Measurements from ENCODE around the gene YWHAE.
"Not testable (repeated sequence)": the region's sequence is repeated elsewhere in the genome, so short reads cannot be mapped to it uniquely, and the experiment has no call there.

The YWHAE gene

DNA sequence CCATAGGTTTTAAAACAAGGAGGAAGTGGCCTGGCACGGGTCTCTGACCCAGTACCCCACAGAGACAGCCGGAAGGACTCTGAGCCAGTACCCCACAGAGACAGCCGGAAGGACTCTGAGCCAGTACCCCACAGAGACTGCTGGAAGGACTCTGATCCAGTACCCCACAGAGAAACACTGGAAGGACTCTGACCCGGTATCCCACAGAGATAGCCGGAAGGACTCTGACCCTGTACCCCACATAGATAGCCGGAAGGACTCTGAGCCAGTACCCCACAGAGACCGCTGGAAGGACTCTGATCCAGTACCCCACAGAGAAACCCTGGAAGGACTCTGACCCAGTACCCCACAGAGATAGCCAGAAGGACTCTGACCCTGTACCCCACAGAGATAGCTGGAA is 71.6 kb downstream of the YWHAE start:
- no peak for DNase-seq (ENCODE audit: low read depth in 3 of 3)

DNA sequence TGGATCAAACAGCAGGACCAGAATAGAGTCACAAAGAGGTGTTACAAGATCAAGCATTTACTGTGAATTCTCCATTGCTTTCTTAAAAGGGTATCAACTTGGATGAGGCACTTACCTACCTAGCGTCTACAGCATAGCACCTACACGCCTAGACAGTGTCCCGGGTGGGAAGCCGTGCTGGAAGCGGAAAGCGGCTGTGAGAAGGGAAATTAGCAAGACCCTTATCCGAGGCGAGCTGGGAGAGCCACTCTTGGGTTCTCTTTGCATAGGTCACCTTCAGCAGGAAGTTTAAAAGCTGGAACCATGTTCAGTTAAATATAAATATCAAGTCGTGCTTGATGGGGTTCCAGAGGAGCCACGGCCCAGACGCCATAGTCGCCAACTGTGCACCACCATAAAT is 74.3 kb downstream of the YWHAE start:
- DNase-seq (ENCODE audit: low read depth in 3 of 3) = no peak

DNA sequence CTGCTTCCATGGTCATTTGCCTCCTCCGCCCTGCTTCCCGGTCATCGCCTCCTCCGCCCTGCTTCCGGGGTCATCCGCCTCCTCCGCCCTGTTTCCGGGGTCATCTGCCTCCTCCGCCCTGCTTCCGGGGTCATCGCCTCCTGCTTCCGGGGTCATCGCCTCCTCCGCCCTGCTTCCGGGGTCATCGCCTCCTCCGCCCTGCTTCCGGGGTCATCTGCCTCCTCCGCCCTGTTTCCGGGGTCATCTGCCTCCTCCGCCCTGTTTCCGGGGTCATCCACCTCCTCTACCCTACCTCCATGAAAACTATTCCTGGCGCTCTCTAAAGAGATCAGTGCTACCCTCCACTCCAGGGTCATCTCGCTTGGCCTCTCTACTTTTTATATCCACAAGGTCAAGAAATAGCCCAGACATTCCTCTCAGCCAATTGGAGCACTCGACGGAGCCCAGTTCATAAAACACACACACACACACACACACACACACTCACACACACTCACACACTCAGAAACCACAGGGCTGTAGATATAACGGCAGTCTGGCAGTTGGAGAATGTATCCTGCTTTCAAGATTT is 75.7 kb downstream of the YWHAE start:
- DNase-seq (ENCODE audit: low read depth in 3 of 3) = no peak

- DNase-seq (ENCODE audit: low read depth in 3 of 3) = no peak
Observed at GRCh38 chr17:1323336-1323735, 76.7 kb downstream of the YWHAE start.

DNA sequence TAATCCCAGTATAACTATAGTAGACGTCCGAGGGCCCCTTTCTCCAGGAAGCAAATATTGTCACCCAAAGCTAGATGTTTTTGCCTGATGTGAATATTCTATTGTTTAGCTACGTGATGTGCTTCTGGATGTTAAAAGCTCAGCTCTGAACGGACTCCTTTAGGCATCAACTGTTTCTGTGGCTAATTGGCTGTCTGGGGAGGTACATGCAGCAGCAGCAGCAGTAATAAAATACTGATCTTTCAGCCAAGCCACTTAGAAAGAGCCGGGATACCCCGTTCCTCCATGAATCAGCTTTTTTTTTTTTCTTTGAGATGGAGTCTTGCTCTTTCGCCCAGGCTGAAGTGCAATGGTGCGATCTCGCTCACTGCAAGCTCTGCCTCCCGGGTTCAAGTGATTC is 77.5 kb downstream of the YWHAE start:
- no peak for DNase-seq (ENCODE audit: low read depth in 3 of 3)

DNA sequence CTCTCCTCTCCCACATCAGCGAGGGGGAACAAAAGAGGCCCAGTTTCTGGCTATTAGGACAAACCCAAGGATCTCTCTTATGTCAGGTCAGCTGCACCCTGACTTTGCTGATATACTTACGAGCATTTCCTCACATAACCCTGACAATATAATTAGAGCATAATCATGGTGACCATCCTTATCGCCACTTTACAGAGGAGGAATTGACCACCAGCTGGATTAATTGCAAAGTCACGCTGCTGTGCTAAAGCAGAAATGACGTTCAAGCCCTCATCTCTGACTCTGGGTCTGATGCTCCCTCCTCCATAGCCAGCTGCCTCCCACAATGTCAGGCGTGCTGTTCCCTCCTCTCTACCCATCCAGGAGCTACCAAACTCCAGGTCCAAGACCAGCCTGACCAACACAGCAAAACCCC is 78.0 kb downstream of the YWHAE start:
- no peak for DNase-seq (ENCODE audit: low read depth in 3 of 3)

DNA sequence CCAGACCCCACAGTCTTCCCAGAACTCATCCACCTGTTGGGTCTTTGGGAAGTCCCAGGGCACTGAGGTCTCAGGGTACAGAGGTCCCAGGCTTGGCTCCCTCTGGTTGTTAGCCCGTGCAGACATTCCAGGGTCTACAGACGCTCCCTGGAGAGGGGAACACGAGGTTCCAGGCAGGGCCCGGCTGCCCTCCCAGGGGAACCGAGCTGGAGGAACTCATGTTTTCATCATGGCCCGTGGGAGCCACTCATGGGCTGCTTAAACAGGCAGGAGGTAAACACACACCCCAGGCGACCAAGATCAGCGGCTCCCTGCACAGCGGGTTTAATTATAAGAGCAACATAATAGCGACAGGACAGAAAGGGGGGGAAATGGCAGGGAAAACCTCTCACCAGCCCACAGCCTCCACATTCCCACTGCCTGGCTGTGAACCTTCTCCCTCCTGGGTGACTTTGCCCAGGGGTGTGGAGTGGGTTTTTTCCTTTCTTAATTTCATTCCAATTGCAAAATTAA is 84.1 kb downstream of the YWHAE start:
- DNase-seq (ENCODE audit: low read depth in 3 of 3) = no peak

DNA sequence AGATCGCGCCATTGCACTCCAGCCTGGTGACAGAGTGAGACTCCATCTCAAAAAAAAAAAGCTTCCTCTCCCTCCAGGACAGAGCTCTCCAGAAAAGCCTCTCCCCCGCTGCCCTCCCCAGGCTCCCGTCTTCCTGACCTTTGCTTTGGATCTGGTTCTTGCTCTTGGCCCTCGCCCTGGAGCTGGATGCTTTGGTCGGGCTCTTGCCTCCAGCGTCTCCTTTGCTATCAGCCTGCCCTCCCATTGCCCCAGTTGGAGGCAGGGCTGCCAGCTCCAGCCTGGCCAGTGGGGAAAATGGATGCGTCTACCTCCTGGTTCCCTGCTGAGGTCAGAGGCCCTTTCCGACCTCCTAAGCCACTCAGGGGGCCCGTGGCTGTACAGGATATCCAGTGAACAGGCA is 84.6 kb downstream of the YWHAE start:
- no peak for DNase-seq (ENCODE audit: low read depth in 3 of 3)

- no peak for DNase-seq (ENCODE audit: low read depth in 3 of 3)
Observed at GRCh38 chr17:1313270-1314005, 86.6 kb downstream of the YWHAE start.

DNA sequence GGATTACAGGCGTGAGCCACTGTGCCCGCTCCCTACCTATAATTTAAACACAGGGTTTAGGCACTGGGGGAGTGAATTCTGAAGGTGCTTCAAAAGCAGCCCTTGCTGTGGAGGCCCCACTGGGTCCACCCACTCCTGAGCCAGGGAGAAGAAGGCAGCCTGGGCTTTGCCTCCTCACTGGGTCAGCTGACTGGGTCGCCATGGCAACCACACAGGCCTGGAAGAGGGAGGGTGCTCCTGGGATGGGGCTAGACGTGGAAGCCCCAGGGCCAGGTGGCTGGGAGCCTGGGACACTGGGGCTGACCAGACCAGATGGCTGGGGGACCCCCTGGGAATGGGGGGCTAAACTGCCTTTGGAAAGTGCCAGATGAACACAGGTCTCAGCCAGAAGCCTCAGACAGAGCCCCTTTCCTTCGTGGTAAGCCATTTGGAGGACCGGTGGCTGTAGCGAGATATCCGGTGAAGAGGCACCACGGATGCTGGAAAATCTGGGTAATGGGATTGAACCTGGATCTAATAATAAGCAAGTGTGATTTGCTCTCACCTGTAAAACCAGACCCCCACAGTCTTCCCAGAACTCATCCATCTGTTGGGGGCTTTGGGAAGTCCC is 87.7 kb downstream of the YWHAE start:
- DNase-seq (ENCODE audit: low read depth in 3 of 3) = no peak

- DNase-seq (ENCODE audit: low read depth in 3 of 3) = not testable (repeated sequence)
Observed at GRCh38 chr17:1307829-1308228, 92.2 kb downstream of the YWHAE start.

- DNase-seq (ENCODE audit: low read depth in 3 of 3) = no peak
Observed at GRCh38 chr17:1304962-1305563, 95.0 kb downstream of the YWHAE start.

- no peak for DNase-seq (ENCODE audit: low read depth in 3 of 3)
Observed at GRCh38 chr17:1304522-1304921, 95.5 kb downstream of the YWHAE start.

GRCh38 chr17:1302761-1303160 is 97.3 kb downstream of the YWHAE start:
- DNase-seq (ENCODE audit: low read depth in 3 of 3) = no peak

DNA sequence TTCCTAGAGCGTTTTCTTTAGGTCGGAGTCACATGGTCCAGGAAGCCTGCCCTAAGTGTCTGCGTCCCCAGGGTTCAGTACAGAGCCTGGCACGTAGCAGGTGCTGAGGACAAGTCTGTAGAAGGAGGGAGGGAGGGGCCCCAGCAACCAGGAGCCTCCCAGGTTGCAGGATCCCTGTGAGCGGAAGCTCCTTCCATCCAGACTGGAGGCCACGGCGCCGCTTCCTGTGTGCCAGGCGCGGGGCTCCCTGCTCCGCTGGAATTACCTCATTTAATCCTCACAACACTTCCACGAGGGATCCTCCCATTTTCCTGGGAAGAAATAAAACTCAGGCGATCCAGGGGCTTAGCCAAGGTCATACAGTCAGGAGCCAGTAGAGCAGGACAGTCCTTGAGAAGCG is 98.5 kb downstream of the YWHAE start:
- DNase-seq (ENCODE audit: low read depth in 3 of 3) = no peak

DNA sequence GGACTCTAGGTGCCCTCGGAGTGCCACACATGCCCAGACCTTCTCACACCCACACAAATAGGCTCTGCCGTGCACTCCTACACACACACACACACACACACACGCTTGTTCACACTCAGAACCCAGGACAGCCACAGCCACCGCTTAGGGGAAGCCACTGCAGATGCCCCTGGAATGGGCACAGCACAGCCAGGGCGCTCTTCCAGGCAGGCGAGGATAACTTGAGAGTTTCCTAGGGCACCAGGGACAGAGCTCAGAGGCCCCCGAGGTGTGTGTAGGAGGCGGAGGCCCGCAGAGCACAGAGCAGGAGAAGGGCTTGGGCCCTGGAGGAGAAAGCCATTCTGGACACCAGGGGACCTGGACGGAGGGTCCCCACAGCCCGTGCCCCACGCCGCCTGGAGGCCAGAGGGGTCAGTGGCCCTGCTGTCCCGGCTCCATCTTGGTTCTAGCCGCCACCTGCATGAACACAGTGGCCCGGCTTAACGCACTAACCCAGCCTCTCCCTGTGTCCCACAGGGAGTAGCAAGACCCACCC is 99.6 kb downstream of the YWHAE start:
- no peak for DNase-seq (ENCODE audit: low read depth in 3 of 3)

DNA sequence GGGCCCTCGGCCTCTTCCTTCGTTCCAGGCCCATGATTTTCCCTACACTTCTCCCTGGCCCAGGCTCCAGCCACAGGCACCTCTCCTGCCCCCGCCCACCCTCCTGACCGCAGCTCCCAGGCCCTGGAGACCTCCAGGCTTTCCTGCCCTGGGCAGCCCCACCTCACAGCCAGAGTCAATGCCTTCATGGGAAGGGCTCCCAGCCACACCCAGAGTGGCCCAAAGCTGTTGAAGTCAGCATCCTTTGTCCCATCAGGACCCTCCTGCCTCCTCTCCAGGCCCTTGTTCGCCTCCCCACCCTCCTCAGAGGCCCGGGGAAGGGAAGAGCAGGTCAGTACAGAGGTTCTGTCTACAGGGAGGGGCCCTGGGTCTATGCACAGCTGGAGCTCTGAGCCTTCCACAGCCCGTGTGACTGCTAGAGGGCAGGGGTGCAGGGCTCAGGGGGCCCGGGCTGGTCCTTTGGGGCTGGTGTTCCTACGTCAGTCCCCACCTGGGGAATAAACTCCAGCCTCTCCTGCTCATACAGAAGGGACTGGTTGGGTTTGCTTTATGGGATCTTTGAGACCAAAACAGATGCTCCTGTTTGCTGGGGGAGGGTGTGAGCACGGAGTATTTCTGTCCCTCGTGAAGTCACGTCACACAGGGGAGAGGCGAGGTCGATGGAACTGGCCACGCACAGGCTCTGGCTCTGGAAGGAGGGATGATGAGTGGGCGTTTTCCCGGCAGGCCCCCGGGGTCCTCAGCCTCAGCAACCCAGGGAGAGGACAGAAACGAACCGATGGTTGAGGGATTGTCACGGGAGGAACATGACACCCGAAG is 100.3 kb downstream of the YWHAE start:
- no peak for DNase-seq (ENCODE audit: low read depth in 3 of 3)

GRCh38 chr17:1298606-1299005 is 101.4 kb downstream of the YWHAE start:
- peak; percentile 23 to 30 (median 27) for DNase-seq (ENCODE audit: low read depth in 3 of 3)
